Tibial artery (tissue), 4 donors: Measurements from ENCODE around the gene TACC2.

Experiments used
- DNase-seq, 2 donors: peaks; one replicate each; pipeline ENCODE4 v3.0.0-alpha.2; 2019
- H3K27ac ChIP-seq, 2 donors: fragments of 200-600 bp; sonication (generic) in 1 of 2; 1 replicate in 1 of 2; 2 replicates in 1 of 2; pipeline ENCODE4 v1.5.1; 2018 to 2019; ENCODE audit warnings: mild to moderate bottlenecking in 1 of 2
- H3K27me3 ChIP-seq, 2 donors: fragments of 200-600 bp; sonication (generic) in 1 of 2; one replicate each; pipeline versions ENCODE4 v1.5.1 to v1.6.0; 2016 to 2019
- H3K36me3 ChIP-seq, 3 donors: fragments of 200-600 bp; sonication (generic) in 2 of 3; one replicate each; pipeline ENCODE4 v1.5.1; 2016 to 2019; ENCODE audit warnings: mild to moderate bottlenecking in 2 of 3
- H3K4me1 ChIP-seq, 4 donors: fragments of 200-600 bp; sonication (generic) in 2 of 4; 1 replicate in 3 of 4; 2 replicates in 1 of 4; pipeline ENCODE4 v1.5.1; 2016 to 2019
- H3K4me3 ChIP-seq, 2 donors: fragments of 200-600 bp; sonication (generic) in 1 of 2; 1 replicate in 1 of 2; 2 replicates in 1 of 2; pipeline ENCODE4 v1.5.1; 2018 to 2019; ENCODE audit warnings: mild to moderate bottlenecking in 2 of 2
- H3K9me3 ChIP-seq, 3 donors: fragments of 200-600 bp; sonication (generic) in 1 of 3; one replicate each; pipeline ENCODE4 v1.5.1; 2016 to 2019
- intact Hi-C: fragments of 100-400 bp; cut with DNase I; formaldehyde crosslinking; loops from one replicate; pipeline ENCODE4 v1.15.0; 2023; ENCODE audit warnings: low total_unique reads
- TF ChIP-seq, protein P1 (sequence below), 2 experiments: fragments of 200-600 bp in 1 of 2; fragments of 450-650 bp in 1 of 2; IDR thresholded peaks; one replicate each; pipeline ENCODE4 v1.5.1; 2017 to 2019; ENCODE audit warnings: antibody characterized with exemption in 2 of 2, mild to moderate bottlenecking in 1 of 2, moderate library complexity in 1 of 2

TACC2 gene

DNA sequence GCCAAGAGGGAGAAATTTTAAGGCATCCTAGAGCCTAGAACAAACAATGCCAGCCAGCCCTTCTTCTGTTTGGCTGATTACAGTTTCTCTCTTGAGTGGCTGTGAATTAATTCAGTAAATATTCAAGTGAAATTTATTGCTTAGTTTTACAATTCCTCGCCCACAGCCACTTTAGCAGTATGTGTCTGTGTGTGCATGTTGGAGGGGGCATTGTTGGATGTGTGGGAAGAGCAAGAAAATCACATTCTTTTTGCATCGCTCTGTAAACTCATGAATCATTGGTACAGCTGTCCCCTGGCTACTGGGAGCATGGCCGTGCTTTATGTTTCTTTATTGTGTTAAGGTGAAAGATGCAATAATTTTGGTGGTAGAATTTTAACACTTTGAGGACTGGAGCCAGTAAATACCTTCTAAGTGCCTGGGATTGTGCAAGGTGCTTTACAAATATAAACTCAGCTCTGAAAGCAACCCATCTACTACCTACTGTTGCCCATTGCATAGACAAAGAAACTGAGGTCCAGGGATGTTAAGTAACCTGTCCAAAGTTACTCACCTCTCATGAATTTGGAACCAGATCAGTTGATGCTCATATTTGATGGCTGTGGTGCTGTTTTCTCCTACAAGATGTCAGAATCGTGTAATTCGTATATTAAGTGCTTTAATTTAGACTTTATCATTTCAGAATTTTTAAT, 192.2 kb downstream of the TACC2 start:
- H3K36me3 ChIP-seq: no peaks in the 10 kb centered on the region
- DNase-seq: no peak
- TF ChIP-seq, protein P1, sequence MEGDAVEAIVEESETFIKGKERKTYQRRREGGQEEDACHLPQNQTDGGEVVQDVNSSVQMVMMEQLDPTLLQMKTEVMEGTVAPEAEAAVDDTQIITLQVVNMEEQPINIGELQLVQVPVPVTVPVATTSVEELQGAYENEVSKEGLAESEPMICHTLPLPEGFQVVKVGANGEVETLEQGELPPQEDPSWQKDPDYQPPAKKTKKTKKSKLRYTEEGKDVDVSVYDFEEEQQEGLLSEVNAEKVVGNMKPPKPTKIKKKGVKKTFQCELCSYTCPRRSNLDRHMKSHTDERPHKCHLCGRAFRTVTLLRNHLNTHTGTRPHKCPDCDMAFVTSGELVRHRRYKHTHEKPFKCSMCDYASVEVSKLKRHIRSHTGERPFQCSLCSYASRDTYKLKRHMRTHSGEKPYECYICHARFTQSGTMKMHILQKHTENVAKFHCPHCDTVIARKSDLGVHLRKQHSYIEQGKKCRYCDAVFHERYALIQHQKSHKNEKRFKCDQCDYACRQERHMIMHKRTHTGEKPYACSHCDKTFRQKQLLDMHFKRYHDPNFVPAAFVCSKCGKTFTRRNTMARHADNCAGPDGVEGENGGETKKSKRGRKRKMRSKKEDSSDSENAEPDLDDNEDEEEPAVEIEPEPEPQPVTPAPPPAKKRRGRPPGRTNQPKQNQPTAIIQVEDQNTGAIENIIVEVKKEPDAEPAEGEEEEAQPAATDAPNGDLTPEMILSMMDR (IDR thresholded peaks at IDR 0.05): no peak
- no peaks in the 10 kb centered on the region for H3K9me3 ChIP-seq
- no peaks in the 10 kb centered on the region for H3K27me3 ChIP-seq
- no peak overlapping the region for H3K27ac ChIP-seq
- H3K4me3 ChIP-seq: no peak overlapping the region
- peaks cover 0 to 12% (median 9%) of the 10 kb centered on the region in 4 donors for H3K4me1 ChIP-seq
- intact Hi-C loops: no loop called here

DNA sequence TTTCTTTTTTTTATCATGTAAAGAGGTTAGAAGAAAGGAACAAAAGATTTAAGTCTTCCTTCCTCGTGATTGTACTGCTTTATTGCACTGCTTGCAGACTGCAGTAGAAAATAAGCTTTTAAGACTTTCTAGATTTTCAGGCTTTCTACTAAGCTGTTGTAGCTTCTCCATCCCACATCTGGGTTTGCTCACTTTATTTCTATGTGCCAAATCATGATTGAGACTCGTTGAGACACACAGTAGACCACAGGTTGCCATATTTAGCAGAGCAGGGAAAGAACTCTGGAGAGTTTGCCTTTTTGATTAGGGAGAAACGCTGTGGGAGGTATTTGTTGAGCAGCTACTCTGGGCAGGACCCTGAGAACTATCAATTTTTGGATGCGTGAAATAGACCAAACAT, 192.9 kb downstream of the TACC2 start:
- no peak for DNase-seq
- H3K27ac ChIP-seq: no peak overlapping the region
- intact Hi-C loops: no loop called here

DNA sequence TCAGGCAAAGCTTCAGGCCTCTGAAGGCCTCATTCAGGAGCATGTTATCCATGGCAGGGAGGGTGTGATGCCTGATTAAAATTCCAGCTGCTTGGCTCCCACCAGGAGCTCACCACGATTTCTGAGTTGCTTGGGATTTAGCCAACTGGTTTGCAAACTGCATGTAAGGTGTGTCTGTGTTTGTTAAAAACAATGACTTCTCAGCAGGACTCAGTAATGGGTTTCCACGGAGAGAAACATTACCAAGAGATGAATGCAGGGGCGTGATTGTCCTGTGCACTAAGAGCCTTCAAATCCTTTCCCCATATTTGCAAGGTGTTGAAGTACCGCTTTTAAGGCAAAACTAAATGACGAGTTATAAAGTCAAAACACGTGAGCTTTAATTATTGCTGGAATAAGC, 193.3 kb downstream of the TACC2 start:
- Histone ChIP-seq H3K4me3 (no peak overlapping the region), H3K27ac (no peak overlapping the region), H3K9me3 (no peaks in the 10 kb centered on the region), H3K4me1 (peaks cover 0 to 12% (median 9%) of the 10 kb centered on the region in 4 donors), H3K36me3 (no peaks in the 10 kb centered on the region), H3K27me3 (no peaks in the 10 kb centered on the region)
- DNase-seq: no peak
- intact Hi-C loops: no loop called here
- TF ChIP-seq, protein P1 (IDR thresholded peaks at IDR 0.05): no peak

More for the DNA sequence above, 192.9 kb downstream of the TACC2 start:
- Histone ChIP-seq H3K36me3 (no peaks in the 10 kb centered on the region), H3K4me1 (peaks cover 0 to 12% (median 9%) of the 10 kb centered on the region in 4 donors), H3K27me3 (no peaks in the 10 kb centered on the region), H3K9me3 (no peaks in the 10 kb centered on the region), H3K4me3 (no peak overlapping the region)
- TF ChIP-seq, protein P1 (IDR thresholded peaks at IDR 0.05): no peak

DNA sequence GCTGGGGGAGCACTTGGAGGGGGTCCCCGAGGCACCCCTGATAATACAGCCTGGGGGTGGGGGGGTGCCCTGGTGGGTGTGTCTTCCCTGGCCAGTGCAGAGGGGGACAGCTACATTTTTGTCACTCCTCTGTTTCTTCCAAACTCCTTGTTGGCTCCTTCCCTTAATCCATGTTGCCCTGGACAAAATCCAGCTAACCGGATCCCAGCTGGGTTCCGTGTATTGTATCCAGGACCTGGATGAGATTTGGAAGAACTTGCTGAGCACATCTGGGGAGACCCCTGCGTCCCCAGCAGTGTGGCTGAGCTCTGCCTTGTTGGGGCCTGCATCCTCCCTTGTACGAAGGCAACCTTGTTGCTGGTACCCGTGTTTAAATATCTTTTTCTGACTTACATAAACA, 195.3 kb downstream of the TACC2 start:
- no peaks in the 10 kb centered on the region for H3K9me3 ChIP-seq
- TF ChIP-seq, protein P1 (IDR thresholded peaks at IDR 0.05): no peak
- no peak for DNase-seq
- H3K4me1 ChIP-seq: peaks cover 0 to 12% (median 9%) of the 10 kb centered on the region in 4 donors
- intact Hi-C loops: no loop called here
- H3K27ac ChIP-seq: no peak overlapping the region
- no peaks in the 10 kb centered on the region for H3K36me3 ChIP-seq
- no peaks in the 10 kb centered on the region for H3K27me3 ChIP-seq
- no peak overlapping the region for H3K4me3 ChIP-seq

DNA sequence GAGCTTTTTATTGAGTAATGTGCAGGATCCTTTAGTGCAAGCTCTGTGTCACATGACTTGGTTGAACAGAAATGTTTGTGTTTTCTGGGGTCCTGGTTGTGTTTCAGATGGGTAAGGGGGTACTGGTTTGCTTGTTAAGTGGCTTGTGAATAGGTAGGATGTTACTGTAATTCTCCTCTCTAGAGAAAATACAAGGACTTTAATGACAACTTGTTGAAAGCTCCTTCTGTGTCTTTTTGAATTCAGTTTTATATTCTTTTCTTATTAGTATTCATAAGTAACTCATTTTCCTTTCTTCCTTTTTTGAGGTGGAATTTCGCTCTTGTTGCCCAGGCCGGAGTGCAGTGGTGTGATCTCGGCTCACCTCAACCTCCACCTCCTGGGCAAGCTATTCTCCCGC, 196.7 kb downstream of the TACC2 start:
- no peak overlapping the region for H3K27ac ChIP-seq
- H3K4me3 ChIP-seq: no peak overlapping the region
- peaks cover 0 to 12% (median 9%) of the 10 kb centered on the region in 4 donors for H3K4me1 ChIP-seq
- TF ChIP-seq, protein P1 (IDR thresholded peaks at IDR 0.05): no peak
- no peaks in the 10 kb centered on the region for H3K36me3 ChIP-seq
- intact Hi-C loops: no loop called here
- DNase-seq: no peak
- no peaks in the 10 kb centered on the region for H3K9me3 ChIP-seq
- no peaks in the 10 kb centered on the region for H3K27me3 ChIP-seq
